ENCODE data around the gene NPTXR. TPM values are rescaled to one million over a fixed set of nuclear protein-coding genes. Genes with fewer than 3 reads are reported as not detected.

Gene NPTXR
- total and polyA plus RNA-seq, 8 donors = 4.5 to 13.3 (median 9.2) TPM

DNA sequence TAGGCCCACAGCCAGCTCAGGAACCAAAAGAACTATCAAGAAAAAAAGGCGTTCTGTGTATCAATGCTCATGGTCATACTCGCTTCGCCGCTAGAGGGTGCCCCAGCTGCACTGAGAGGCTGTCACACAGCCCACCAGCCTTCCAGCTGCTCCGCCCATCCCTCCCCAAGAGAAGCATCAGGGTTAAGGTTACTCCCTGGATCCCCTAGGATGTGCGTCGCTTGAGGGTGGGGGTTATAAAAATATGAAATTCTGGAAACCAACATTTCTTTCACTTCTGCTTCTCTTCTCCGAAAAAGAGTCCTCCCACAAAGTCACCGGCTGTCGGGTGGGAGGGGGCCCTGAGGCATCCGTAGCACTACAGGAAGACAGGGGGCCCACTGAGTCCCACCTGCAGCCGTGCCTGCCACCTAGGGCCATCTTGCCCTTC lies 26.5 kb upstream of the NPTXR start:
- H3K27ac ChIP-seq = peak overlapping the region in 1 of 2 donors; percentile 82
- peak; percentile 83 to 89 for TF ChIP-seq CTCF (IDR thresholded peaks at IDR 0.05)
- ATAC-seq (peak; percentile 52), DNase-seq (peak; percentile 61 to 94 (median 90))
- no peaks in the 10 kb centered on the region for H3K27me3 ChIP-seq
- peak overlapping the region; percentile 69 to 88 for H3K4me3 ChIP-seq
- H3K36me3 ChIP-seq = peaks cover 0 to 35% of the 10 kb centered on the region in 2 donors
- no peaks in the 10 kb centered on the region for H3K9me3 ChIP-seq
- intact Hi-C loops (cut with DNase I) = loop anchor here in 1 of 2 donors (10.0 kb wide), 1 partner anchor 254 kb away; no protein-coding TSS in a partner anchor
- peaks cover 14 to 43% of the 10 kb centered on the region in 2 donors for H3K4me1 ChIP-seq

GRCh38 chr22:38869663-38870062 lies 25.8 kb upstream of the NPTXR start:
- Histone ChIP-seq H3K4me1 (peaks cover 21 to 49% of the 10 kb centered on the region in 2 donors), H3K27ac (no peak overlapping the region), H3K9me3 (no peaks in the 10 kb centered on the region), H3K36me3 (peaks cover 0 to 42% of the 10 kb centered on the region in 2 donors), H3K4me3 (no peak overlapping the region), H3K27me3 (no peaks in the 10 kb centered on the region)
- ATAC-seq (no peak), DNase-seq (no peak)
- intact Hi-C loops (cut with DNase I) = loop anchor here in 1 of 2 donors (10.0 kb wide), 1 partner anchor 255 kb away; no protein-coding TSS in a partner anchor
- TF ChIP-seq CTCF (IDR thresholded peaks at IDR 0.05) = no peak

DNA sequence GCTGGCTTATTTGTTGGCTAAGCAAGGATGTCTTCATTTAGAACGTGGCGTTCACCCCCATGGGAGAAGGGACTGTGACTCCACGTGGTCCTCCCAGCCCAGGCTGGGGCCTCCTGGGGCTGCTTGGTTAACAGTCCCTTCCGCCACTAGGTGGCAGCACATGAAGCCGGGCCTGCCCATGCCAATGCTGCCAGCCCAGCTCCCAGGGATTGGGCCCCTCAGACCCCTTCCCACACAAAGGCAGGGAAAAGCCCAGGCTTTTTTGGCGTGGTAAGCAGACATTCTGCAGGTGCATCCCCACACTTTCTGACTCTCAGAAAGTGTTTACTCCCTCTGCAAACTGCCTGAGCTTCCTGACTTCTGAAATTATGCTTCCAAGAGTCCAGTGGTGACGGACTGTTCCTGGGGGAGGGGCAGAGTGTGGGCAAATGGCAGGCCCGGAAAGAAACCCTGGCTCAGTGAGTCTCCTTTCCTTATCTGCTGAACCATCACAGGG lies 25.1 kb upstream of the NPTXR start:
- intact Hi-C loops (cut with DNase I) = no loop called here
- no peak overlapping the region for H3K27ac ChIP-seq
- peak; percentile 56 to 95 (median 80) for DNase-seq
- peaks cover 25 to 57% of the 10 kb centered on the region in 2 donors for H3K4me1 ChIP-seq
- no peak overlapping the region for H3K4me3 ChIP-seq
- peaks cover 0 to 43% of the 10 kb centered on the region in 2 donors for H3K36me3 ChIP-seq
- H3K27me3 ChIP-seq = no peaks in the 10 kb centered on the region
- H3K9me3 ChIP-seq = no peaks in the 10 kb centered on the region
- peak; percentile 94 to 97 for TF ChIP-seq CTCF (IDR thresholded peaks at IDR 0.05)
- peak; percentile 32 for ATAC-seq

DNA sequence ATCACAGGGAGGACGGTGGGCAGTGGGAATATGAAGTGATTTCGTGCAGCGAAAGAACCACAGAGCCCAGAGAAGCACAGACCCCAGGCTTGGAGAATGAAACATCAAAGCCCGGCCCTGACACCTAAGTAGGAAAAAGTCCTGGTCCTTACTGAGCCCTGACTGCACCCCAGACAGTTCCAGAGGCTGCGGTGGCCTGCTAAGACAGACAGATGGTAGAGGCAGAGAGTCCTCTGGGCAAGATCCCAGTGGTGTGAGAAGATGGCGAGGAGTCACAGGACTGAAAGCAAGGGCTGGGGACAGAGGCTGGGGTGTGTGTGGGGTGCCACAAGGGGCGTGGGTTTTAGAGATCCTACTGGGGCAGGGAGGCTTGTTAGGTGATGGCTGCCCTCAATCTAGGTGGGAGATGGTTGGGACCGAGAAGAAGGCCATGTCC lies 24.5 kb upstream of the NPTXR start:
- no peak for TF ChIP-seq CTCF (IDR thresholded peaks at IDR 0.05)
- Histone ChIP-seq H3K4me3 (no peak overlapping the region), H3K9me3 (no peaks in the 10 kb centered on the region), H3K27ac (no peak overlapping the region), H3K36me3 (peaks cover 0 to 43% of the 10 kb centered on the region in 2 donors), H3K4me1 (peaks cover 25 to 60% of the 10 kb centered on the region in 2 donors), H3K27me3 (no peaks in the 10 kb centered on the region)
- intact Hi-C loops (cut with DNase I) = no loop called here
- ATAC-seq (no peak), DNase-seq (no peak)

GRCh38 chr22:38867471-38868285 lies 23.9 kb upstream of the NPTXR start:
- ATAC-seq (no peak), DNase-seq (peak in 1 of 4 donors; percentile 29)
- TF ChIP-seq CTCF (IDR thresholded peaks at IDR 0.05) = no peak
- Histone ChIP-seq H3K27me3 (no peaks in the 10 kb centered on the region), H3K4me3 (no peak overlapping the region), H3K27ac (no peak overlapping the region), H3K36me3 (peaks cover 0 to 43% of the 10 kb centered on the region in 2 donors), H3K4me1 (peaks cover 25 to 59% of the 10 kb centered on the region in 2 donors), H3K9me3 (no peaks in the 10 kb centered on the region)
- intact Hi-C loops (cut with DNase I) = no loop called here

All from left lung (tissue), 10 donors.